ENCODE measurements around the gene MMD.

- no peak for TF ChIP-seq CTCF (IDR thresholded peaks at IDR 0.05; ENCODE audit: low read length)
- no peak for TF ChIP-seq EZH2 (IDR thresholded peaks at IDR 0.05; ENCODE audit: borderline replicate concordance, low read length)
These were observed 37.6 kb downstream of the MMD start for GRCh38 chr17:55383771-55384642.
